Body of pancreas (tissue), 4 donors: ENCODE results near the gene GPS1.

ENCODE experiments used
- POLR2A ChIP-seq, 3 donors: fragments of 450-650 bp; IDR thresholded peaks; one replicate each; pipeline ENCODE4 v1.6.1; 2016; ENCODE audit warnings: antibody characterized with exemption in 3 of 3, mild to moderate bottlenecking in 2 of 3
- TF ChIP-seq, protein P1 (sequence below), 7 experiments: fragments of 450-650 bp in 4 of 7; fragments of 200-600 bp in 3 of 7; sonication (generic) in 3 of 7; IDR thresholded peaks; one replicate each; pipeline ENCODE4 v1.5.1; 2016 to 2019; ENCODE audit warnings: antibody characterized with exemption in 7 of 7

DNA sequence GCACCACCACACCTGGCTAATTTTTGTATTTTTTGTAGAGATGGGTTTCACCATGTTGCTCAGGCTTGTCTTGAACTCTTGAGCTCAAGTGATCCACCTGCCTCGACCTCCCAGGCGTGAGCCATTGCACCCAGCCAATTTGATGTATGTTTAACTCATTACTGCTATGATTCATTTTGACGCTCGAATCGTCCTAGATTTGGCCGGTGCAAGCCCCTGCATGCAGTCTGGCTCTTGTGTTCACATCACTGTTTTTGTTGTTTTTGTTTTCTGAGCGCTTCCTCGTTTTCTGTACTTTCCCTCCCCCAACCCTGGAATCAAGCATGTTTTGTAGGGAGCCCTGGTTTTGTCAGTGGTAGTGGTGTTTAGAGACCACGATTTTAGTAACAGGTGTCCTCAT, 21.7 kb downstream of the GPS1 start:
- TF ChIP-seq, protein P1, sequence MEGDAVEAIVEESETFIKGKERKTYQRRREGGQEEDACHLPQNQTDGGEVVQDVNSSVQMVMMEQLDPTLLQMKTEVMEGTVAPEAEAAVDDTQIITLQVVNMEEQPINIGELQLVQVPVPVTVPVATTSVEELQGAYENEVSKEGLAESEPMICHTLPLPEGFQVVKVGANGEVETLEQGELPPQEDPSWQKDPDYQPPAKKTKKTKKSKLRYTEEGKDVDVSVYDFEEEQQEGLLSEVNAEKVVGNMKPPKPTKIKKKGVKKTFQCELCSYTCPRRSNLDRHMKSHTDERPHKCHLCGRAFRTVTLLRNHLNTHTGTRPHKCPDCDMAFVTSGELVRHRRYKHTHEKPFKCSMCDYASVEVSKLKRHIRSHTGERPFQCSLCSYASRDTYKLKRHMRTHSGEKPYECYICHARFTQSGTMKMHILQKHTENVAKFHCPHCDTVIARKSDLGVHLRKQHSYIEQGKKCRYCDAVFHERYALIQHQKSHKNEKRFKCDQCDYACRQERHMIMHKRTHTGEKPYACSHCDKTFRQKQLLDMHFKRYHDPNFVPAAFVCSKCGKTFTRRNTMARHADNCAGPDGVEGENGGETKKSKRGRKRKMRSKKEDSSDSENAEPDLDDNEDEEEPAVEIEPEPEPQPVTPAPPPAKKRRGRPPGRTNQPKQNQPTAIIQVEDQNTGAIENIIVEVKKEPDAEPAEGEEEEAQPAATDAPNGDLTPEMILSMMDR (IDR thresholded peaks at IDR 0.05) = no peak
- TF ChIP-seq POLR2A (IDR thresholded peaks at IDR 0.05) = no peak
